Measurements from ENCODE around the gene VNN1.

- TF ChIP-seq CTCF (IDR thresholded peaks at IDR 0.05) (no peak), POLR2A (IDR thresholded peaks at IDR 0.05) (no peak)
Observed at GRCh38 chr6:132748446-132748845, 34.6 kb upstream of the VNN1 start.
